HG02623 (cell line): ENCODE results near the gene CREB5.
"Not testable (repeated sequence)": the region's sequence is repeated elsewhere in the genome, so short reads cannot be mapped to it uniquely, and the experiment has no call there.

Experiments used
- ATAC-seq: cut with Tn5 transposase; IDR thresholded peaks from one replicate; pipeline ENCODE4 v1.9.1; 2021; ENCODE audit warnings: moderate library complexity; ENCODE audit not compliant: unreplicated experiment

Gene CREB5

GRCh38 chr7:28572321-28573058 lies 160.2 kb downstream of the CREB5 start:
- no peak for ATAC-seq

GRCh38 chr7:28573059-28573553 lies 160.8 kb downstream of the CREB5 start:
- no peak for ATAC-seq

GRCh38 chr7:28573651-28574301 lies 161.5 kb downstream of the CREB5 start:
- ATAC-seq = no peak

GRCh38 chr7:28575241-28575643 lies 162.9 kb downstream of the CREB5 start:
- ATAC-seq = no peak

- no peak for ATAC-seq
Measured at GRCh38 chr7:28576656-28577055, 164.3 kb downstream of the CREB5 start.

GRCh38 chr7:28579571-28579970 lies 167.3 kb downstream of the CREB5 start:
- no peak for ATAC-seq

- no peak for ATAC-seq
Measured at GRCh38 chr7:28580665-28581064, 168.3 kb downstream of the CREB5 start.

GRCh38 chr7:28581351-28581750 lies 169.0 kb downstream of the CREB5 start:
- ATAC-seq = no peak

GRCh38 chr7:28582226-28582625 lies 169.9 kb downstream of the CREB5 start:
- ATAC-seq = no peak

- ATAC-seq = no peak
Measured at GRCh38 chr7:28584235-28584634, 171.9 kb downstream of the CREB5 start.

- no peak for ATAC-seq
Measured at GRCh38 chr7:28586736-28587135, 174.4 kb downstream of the CREB5 start.

- no peak for ATAC-seq
Measured at GRCh38 chr7:28587211-28587610, 174.9 kb downstream of the CREB5 start.

GRCh38 chr7:28588602-28589001 lies 176.3 kb downstream of the CREB5 start:
- no peak for ATAC-seq

GRCh38 chr7:28591041-28591674 lies 178.8 kb downstream of the CREB5 start:
- ATAC-seq = no peak

- no peak for ATAC-seq
Measured at GRCh38 chr7:28591725-28592349, 179.5 kb downstream of the CREB5 start.

- no peak for ATAC-seq
Measured at GRCh38 chr7:28592861-28593260, 180.5 kb downstream of the CREB5 start.

- no peak for ATAC-seq
Measured at GRCh38 chr7:28595076-28595475, 182.8 kb downstream of the CREB5 start.

- ATAC-seq = no peak
Measured at GRCh38 chr7:28595801-28596200, 183.5 kb downstream of the CREB5 start.

- ATAC-seq = no peak
Measured at GRCh38 chr7:28596245-28596935, 184.1 kb downstream of the CREB5 start.

GRCh38 chr7:28597284-28597683 lies 185.0 kb downstream of the CREB5 start:
- no peak for ATAC-seq

- ATAC-seq = not testable (repeated sequence)
Measured at GRCh38 chr7:28598037-28598436, 185.7 kb downstream of the CREB5 start.
